HUES64 (cell line): ENCODE data around the gene PAQR9.

ENCODE experiments used
- H3K27ac ChIP-seq: 2 replicates; pipeline ENCODE4 v1.7.0; 2013; ENCODE audit warnings: low read depth, low read length, inconsistent platforms
- H3K27me3 ChIP-seq: 2 replicates; pipeline ENCODE4 v1.6.1; 2013; ENCODE audit warnings: mild to moderate bottlenecking, low read length; ENCODE audit not compliant: insufficient read depth
- H3K36me3 ChIP-seq: 2 replicates; pipeline ENCODE4 v1.6.1; 2013; ENCODE audit warnings: mild to moderate bottlenecking, low read length; ENCODE audit not compliant: insufficient read depth
- H3K4me1 ChIP-seq: 2 replicates; pipeline ENCODE4 v1.6.1; 2013; ENCODE audit warnings: mild to moderate bottlenecking, low read length, moderate library complexity; ENCODE audit not compliant: insufficient read depth
- H3K4me3 ChIP-seq: 2 replicates; pipeline ENCODE4 v1.5.1; 2013; ENCODE audit warnings: mild to moderate bottlenecking, low read length, moderate library complexity
- H3K9ac ChIP-seq: 2 replicates; pipeline ENCODE4 v1.6.1; 2013; ENCODE audit warnings: mild to moderate bottlenecking, low read depth, low read length
- H3K9me3 ChIP-seq: 2 replicates; pipeline ENCODE4 v1.6.1; 2013; ENCODE audit warnings: low read depth, low read length; ENCODE audit not compliant: insufficient read depth
- WGBS: fragments of 150-250, 120-280 bp; methylation state at CpG from one replicate; pipeline ENCODE4 v1.1.7; 2013; ENCODE audit warnings: missing lambda C conversion rate; 5-methylcytosine and 5-hydroxymethylcytosine counted together

Gene PAQR9

GRCh38 chr3:142947799-142948575 is 15.5 kb downstream of the PAQR9 start:
- H3K4me1 ChIP-seq: peaks cover 12% of the 10 kb centered on the region; the same call in 1 of the 2 replicates
- no peaks in the 10 kb centered on the region for H3K9me3 ChIP-seq
- no peak overlapping the region for H3K9ac ChIP-seq
- no peak overlapping the region for H3K4me3 ChIP-seq
- H3K36me3 ChIP-seq: no peaks in the 10 kb centered on the region
- no peaks in the 10 kb centered on the region for H3K27me3 ChIP-seq
- H3K27ac ChIP-seq: no peak overlapping the region
- WGBS: 94% methylated on average over 11 of the region's 13 CpGs

- H3K27me3 ChIP-seq: no peaks in the 10 kb centered on the region
- H3K27ac ChIP-seq: no peak overlapping the region
- peaks cover 10% of the 10 kb centered on the region; the same call in 1 of the 2 replicates for H3K4me1 ChIP-seq
- no peak overlapping the region for H3K4me3 ChIP-seq
- no peaks in the 10 kb centered on the region for H3K36me3 ChIP-seq
- H3K9me3 ChIP-seq: no peaks in the 10 kb centered on the region
- no peak overlapping the region for H3K9ac ChIP-seq
- 94% methylated on average over 35 of the region's 35 CpGs for WGBS
Measured at GRCh38 chr3:142947352-142947751, 16.1 kb downstream of the PAQR9 start.

GRCh38 chr3:142946861-142947260 is 16.6 kb downstream of the PAQR9 start:
- no peak overlapping the region for H3K27ac ChIP-seq
- 92% methylated on average over 8 of the region's 8 CpGs for WGBS
- H3K27me3 ChIP-seq: no peaks in the 10 kb centered on the region
- no peak overlapping the region for H3K4me3 ChIP-seq
- peaks cover 10% of the 10 kb centered on the region; the same call in 1 of the 2 replicates for H3K4me1 ChIP-seq
- H3K9me3 ChIP-seq: no peaks in the 10 kb centered on the region
- H3K36me3 ChIP-seq: no peaks in the 10 kb centered on the region
- no peak overlapping the region for H3K9ac ChIP-seq

GRCh38 chr3:142945023-142945422 is 18.5 kb downstream of the PAQR9 start:
- H3K4me1 ChIP-seq: peaks cover 15% of the 10 kb centered on the region; the same call in 1 of the 2 replicates
- no peak overlapping the region for H3K9ac ChIP-seq
- H3K4me3 ChIP-seq: no peak overlapping the region
- H3K36me3 ChIP-seq: no peaks in the 10 kb centered on the region
- WGBS: 91% methylated on average over 4 of the region's 4 CpGs
- H3K9me3 ChIP-seq: no peaks in the 10 kb centered on the region
- no peaks in the 10 kb centered on the region for H3K27me3 ChIP-seq
- H3K27ac ChIP-seq: no peak overlapping the region

- Histone ChIP-seq H3K4me1 (peaks cover 11% of the 10 kb centered on the region; the same call in 1 of the 2 replicates), H3K27me3 (no peaks in the 10 kb centered on the region), H3K9ac (no peak overlapping the region), H3K9me3 (no peaks in the 10 kb centered on the region), H3K36me3 (no peaks in the 10 kb centered on the region), H3K27ac (no peak overlapping the region), H3K4me3 (no peak overlapping the region)
- WGBS: 98% methylated on average over 2 of the region's 4 CpGs
Measured at GRCh38 chr3:142944342-142944741, 19.1 kb downstream of the PAQR9 start.

- Histone ChIP-seq H3K9ac (no peak overlapping the region), H3K27ac (no peak overlapping the region), H3K36me3 (no peaks in the 10 kb centered on the region), H3K9me3 (no peaks in the 10 kb centered on the region), H3K4me3 (no peak overlapping the region), H3K27me3 (no peaks in the 10 kb centered on the region), H3K4me1 (peaks cover 10% of the 10 kb centered on the region; the same call in 1 of the 2 replicates)
Measured at GRCh38 chr3:142943870-142944269, 19.6 kb downstream of the PAQR9 start.

GRCh38 chr3:142943349-142943748 is 20.1 kb downstream of the PAQR9 start:
- Histone ChIP-seq H3K9ac (no peak overlapping the region), H3K4me3 (no peak overlapping the region), H3K9me3 (no peaks in the 10 kb centered on the region), H3K36me3 (no peaks in the 10 kb centered on the region), H3K27me3 (no peaks in the 10 kb centered on the region), H3K27ac (no peak overlapping the region), H3K4me1 (peaks cover 10% of the 10 kb centered on the region; the same call in 1 of the 2 replicates)
- WGBS: 90% methylated on average over 1 of the region's 1 CpG

- H3K27ac ChIP-seq: no peak overlapping the region
- no peak overlapping the region for H3K9ac ChIP-seq
- H3K36me3 ChIP-seq: no peaks in the 10 kb centered on the region
- H3K4me3 ChIP-seq: no peak overlapping the region
- 94% methylated on average over 8 of the region's 8 CpGs for WGBS
- no peaks in the 10 kb centered on the region for H3K9me3 ChIP-seq
- peaks cover 10% of the 10 kb centered on the region; the same call in 1 of the 2 replicates for H3K4me1 ChIP-seq
- no peaks in the 10 kb centered on the region for H3K27me3 ChIP-seq
Measured at GRCh38 chr3:142941373-142942123, 21.9 kb downstream of the PAQR9 start.

GRCh38 chr3:142940472-142940871 is 23.0 kb downstream of the PAQR9 start:
- Histone ChIP-seq H3K27ac (no peak overlapping the region), H3K4me3 (no peak overlapping the region), H3K4me1 (peaks cover 10% of the 10 kb centered on the region; the same call in 1 of the 2 replicates), H3K9me3 (no peaks in the 10 kb centered on the region), H3K36me3 (no peaks in the 10 kb centered on the region), H3K27me3 (no peaks in the 10 kb centered on the region), H3K9ac (no peak overlapping the region)
- 90% methylated on average over 4 of the region's 4 CpGs for WGBS

- H3K4me1 ChIP-seq: peaks cover 10% of the 10 kb centered on the region; the same call in 1 of the 2 replicates
- no peak overlapping the region for H3K27ac ChIP-seq
- 71% methylated on average over 1 of the region's 1 CpG for WGBS
Measured at GRCh38 chr3:142940000-142940399, 23.5 kb downstream of the PAQR9 start.

GRCh38 chr3:142935963-142936362 is 27.5 kb downstream of the PAQR9 start:
- no peak overlapping the region for H3K4me3 ChIP-seq
- no peaks in the 10 kb centered on the region for H3K9me3 ChIP-seq
- H3K9ac ChIP-seq: no peak overlapping the region
- no peaks in the 10 kb centered on the region for H3K36me3 ChIP-seq
- H3K27me3 ChIP-seq: no peaks in the 10 kb centered on the region
- H3K27ac ChIP-seq: no peak overlapping the region
- 91% methylated on average over 4 of the region's 5 CpGs for WGBS
- peaks cover 10% of the 10 kb centered on the region for H3K4me1 ChIP-seq

More at GRCh38 chr3:142940000-142940399, 23.5 kb downstream of the PAQR9 start:
- Histone ChIP-seq H3K27me3 (no peaks in the 10 kb centered on the region), H3K36me3 (no peaks in the 10 kb centered on the region), H3K9me3 (no peaks in the 10 kb centered on the region), H3K4me3 (no peak overlapping the region), H3K9ac (no peak overlapping the region)
